ENCODE measurements around the gene WNT1. TPM values are rescaled to one million over a fixed set of nuclear protein-coding genes. Genes with fewer than 3 reads are reported as not detected.
A peak's percentile ranks its signal among the peaks of the same experiment; 100 is the strongest.

The WNT1 gene
- total and polyA plus RNA-seq, 9 of the 15 experiments (the other 6 are each of a cell fraction or from before 2014, with no cell fraction given): not detected

DNA sequence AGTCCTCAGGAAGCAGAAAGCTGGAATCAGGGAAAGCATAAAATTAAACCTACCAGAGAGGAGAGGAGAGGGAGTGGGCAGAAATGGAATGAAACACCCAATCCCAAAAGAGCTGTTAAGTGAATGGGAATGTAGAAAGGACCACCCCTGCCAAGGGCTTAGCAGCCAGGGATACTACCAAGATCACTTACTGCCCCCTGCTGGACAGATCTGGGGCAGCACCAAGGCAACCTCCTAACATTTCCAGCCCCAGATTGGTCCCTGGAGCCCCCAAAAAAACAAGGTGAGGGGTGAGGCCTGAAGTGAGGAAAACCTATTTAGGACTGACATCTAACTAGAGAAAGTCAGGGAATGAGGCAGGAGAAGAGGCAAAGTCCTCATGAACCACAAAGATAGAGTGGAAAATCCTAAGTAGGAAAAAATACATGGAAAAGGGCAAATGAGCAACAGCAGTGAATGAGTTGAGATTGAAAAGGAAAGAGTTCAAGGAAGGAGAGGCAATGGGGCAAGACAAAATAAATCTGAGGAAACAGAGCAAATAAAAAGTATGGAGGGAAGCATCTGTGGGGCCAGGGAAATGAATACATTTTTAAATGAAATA lies 41.6 kb upstream of the WNT1 start (continued):
- TF ChIP-seq, protein P1, sequence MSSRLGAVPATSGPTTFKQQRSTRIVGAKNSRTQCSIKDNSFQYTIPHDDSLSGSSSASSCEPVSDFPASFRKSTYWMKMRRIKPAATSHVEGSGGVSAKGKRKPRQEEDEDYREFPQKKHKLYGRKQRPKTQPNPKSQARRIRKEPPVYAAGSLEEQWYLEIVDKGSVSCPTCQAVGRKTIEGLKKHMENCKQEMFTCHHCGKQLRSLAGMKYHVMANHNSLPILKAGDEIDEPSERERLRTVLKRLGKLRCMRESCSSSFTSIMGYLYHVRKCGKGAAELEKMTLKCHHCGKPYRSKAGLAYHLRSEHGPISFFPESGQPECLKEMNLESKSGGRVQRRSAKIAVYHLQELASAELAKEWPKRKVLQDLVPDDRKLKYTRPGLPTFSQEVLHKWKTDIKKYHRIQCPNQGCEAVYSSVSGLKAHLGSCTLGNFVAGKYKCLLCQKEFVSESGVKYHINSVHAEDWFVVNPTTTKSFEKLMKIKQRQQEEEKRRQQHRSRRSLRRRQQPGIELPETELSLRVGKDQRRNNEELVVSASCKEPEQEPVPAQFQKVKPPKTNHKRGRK (tag; IDR thresholded peaks at IDR 0.05): peak; percentile 46
- no peak for TF ChIP-seq NCOA2 (IDR thresholded peaks at IDR 0.05; ENCODE audit: partially characterized antibody in 2 of 2)
- no peak for TF ChIP-seq PHB2 (IDR thresholded peaks at IDR 0.05; ENCODE audit: low read depth)
- TF ChIP-seq ZNF232 (CRISPR knock-in tag; IDR thresholded peaks at IDR 0.05): no peak
- no peak for TF ChIP-seq TGIF2 (CRISPR knock-in tag; IDR thresholded peaks at IDR 0.05)
- no peak for TF ChIP-seq BDP1 (IDR thresholded peaks at IDR 0.05; ENCODE audit: insufficient read depth, insufficient read length)
- TF ChIP-seq RAD21 (CRISPR knock-in tag; conservative IDR thresholded peaks at IDR 0.05 in 1 of 2, IDR thresholded peaks at IDR 0.05 in 1 of 2): peak; percentile 28 to 67
- no peak for TF ChIP-seq KAT8 (IDR thresholded peaks at IDR 0.05; ENCODE audit: low read depth)
- peak; percentile 41; the same call in 1 of the 2 replicates for TF ChIP-seq RFX1 (IDR thresholded peaks at IDR 0.05)
- TF ChIP-seq, protein P2, sequence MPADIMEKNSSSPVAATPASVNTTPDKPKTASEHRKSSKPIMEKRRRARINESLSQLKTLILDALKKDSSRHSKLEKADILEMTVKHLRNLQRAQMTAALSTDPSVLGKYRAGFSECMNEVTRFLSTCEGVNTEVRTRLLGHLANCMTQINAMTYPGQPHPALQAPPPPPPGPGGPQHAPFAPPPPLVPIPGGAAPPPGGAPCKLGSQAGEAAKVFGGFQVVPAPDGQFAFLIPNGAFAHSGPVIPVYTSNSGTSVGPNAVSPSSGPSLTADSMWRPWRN (IDR thresholded peaks at IDR 0.05; ENCODE audit: low read depth): no peak
- TF ChIP-seq LCOR (CRISPR knock-in tag; IDR thresholded peaks at IDR 0.05): peak; percentile 85
- no peak for TF ChIP-seq JUND (IDR thresholded peaks at IDR 0.05; ENCODE audit: borderline replicate concordance, low read depth, low read length)
- TF ChIP-seq JUND (tag; IDR thresholded peaks at IDR 0.05; ENCODE audit: borderline replicate concordance, low read depth, low read length): no peak
- TF ChIP-seq GTF2E2 (tag; IDR thresholded peaks at IDR 0.05): no peak
- TF ChIP-seq MTA3 (IDR thresholded peaks at IDR 0.05; ENCODE audit: borderline replicate concordance): no peak
- TF ChIP-seq KDM2B (CRISPR knock-in tag; IDR thresholded peaks at IDR 0.05): no peak
- no peak for TF ChIP-seq PCBP1 (IDR thresholded peaks at IDR 0.05; ENCODE audit: low read depth, low read length, poor library complexity, severe bottlenecking)
- TF ChIP-seq GTF2F1 (IDR thresholded peaks at IDR 0.05; ENCODE audit: low read depth, low read length): no peak
- TF ChIP-seq NFRKB (IDR thresholded peaks at IDR 0.05; ENCODE audit: low read depth): no peak
- TF ChIP-seq SRSF9 (IDR thresholded peaks at IDR 0.05; ENCODE audit: borderline replicate concordance, low read depth, low read length): no peak
- TF ChIP-seq, protein P3, sequence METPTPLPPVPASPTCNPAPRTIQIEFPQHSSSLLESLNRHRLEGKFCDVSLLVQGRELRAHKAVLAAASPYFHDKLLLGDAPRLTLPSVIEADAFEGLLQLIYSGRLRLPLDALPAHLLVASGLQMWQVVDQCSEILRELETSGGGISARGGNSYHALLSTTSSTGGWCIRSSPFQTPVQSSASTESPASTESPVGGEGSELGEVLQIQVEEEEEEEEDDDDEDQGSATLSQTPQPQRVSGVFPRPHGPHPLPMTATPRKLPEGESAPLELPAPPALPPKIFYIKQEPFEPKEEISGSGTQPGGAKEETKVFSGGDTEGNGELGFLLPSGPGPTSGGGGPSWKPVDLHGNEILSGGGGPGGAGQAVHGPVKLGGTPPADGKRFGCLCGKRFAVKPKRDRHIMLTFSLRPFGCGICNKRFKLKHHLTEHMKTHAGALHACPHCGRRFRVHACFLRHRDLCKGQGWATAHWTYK (CRISPR knock-in tag; IDR thresholded peaks at IDR 0.05): no peak
- TF ChIP-seq NR4A1 (CRISPR knock-in tag; IDR thresholded peaks at IDR 0.05): no peak
- no peak for TF ChIP-seq NR4A1 (tag; IDR thresholded peaks at IDR 0.05)
- no peak for TF ChIP-seq RBM34 (IDR thresholded peaks at IDR 0.05; ENCODE audit: borderline replicate concordance, insufficient read depth, low read length)
- no peak for TF ChIP-seq ZNF445 (CRISPR knock-in tag; IDR thresholded peaks at IDR 0.05; ENCODE audit: low read depth)
- no peak for TF ChIP-seq HDAC8 (tag; IDR thresholded peaks at IDR 0.05)
- TF ChIP-seq RB1 (IDR thresholded peaks at IDR 0.05; ENCODE audit: low read depth): 0 out of 2 replicates have a peak, but pooled peaks have one; percentile 10
- TF ChIP-seq ZNF76 (CRISPR knock-in tag; IDR thresholded peaks at IDR 0.05; ENCODE audit: borderline replicate concordance): no peak
- no peak for TF ChIP-seq THRAP3 (IDR thresholded peaks at IDR 0.05; ENCODE audit: borderline replicate concordance)

Data from K562 (cell line).